Islet precursor cell (in vitro differentiated cells): ENCODE measurements around the gene NEK9.
"Not testable (repeated sequence)": the region's sequence is repeated elsewhere in the genome, so short reads cannot be mapped to it uniquely, and the experiment has no call there.

Source experiments
- DNase-seq: peaks from one replicate; pipeline ENCODE4 v3.0.0-alpha.2; 2018

The NEK9 gene

GRCh38 chr14:75126679-75127473 lies at the start of gene NEK9:
Gene NEK9, minus strand, starts transcription at chr14:75127048. Its CDS starts 127 bp downstream, at chr14:75126921.
- DNase-seq: peak; percentile 86

GRCh38 chr14:75176142-75176820 lies 49.4 kb upstream of the NEK9 start, which contains the start of gene TMED10:
Gene TMED10, minus strand, starts transcription at chr14:75176612. Its CDS starts 33 bp downstream, at chr14:75176579.
- DNase-seq: peak; percentile 93

- no peak for DNase-seq
Observed at GRCh38 chr14:75175677-75176141, 48.9 kb upstream of the NEK9 start.

GRCh38 chr14:75174066-75174465 lies 47.2 kb upstream of the NEK9 start:
- no peak for DNase-seq

GRCh38 chr14:75170772-75171171 lies 43.9 kb upstream of the NEK9 start:
- DNase-seq: no peak

GRCh38 chr14:75168586-75169335 lies 41.9 kb upstream of the NEK9 start:
- no peak for DNase-seq

GRCh38 chr14:75167325-75167724 lies 40.5 kb upstream of the NEK9 start:
- DNase-seq: no peak

- DNase-seq: no peak
Observed at GRCh38 chr14:75165586-75166391, 38.9 kb upstream of the NEK9 start.

GRCh38 chr14:75164809-75165208 lies 38.0 kb upstream of the NEK9 start:
- DNase-seq: no peak

GRCh38 chr14:75163677-75164076 lies 36.8 kb upstream of the NEK9 start:
- DNase-seq: no peak

GRCh38 chr14:75162631-75163030 lies 35.8 kb upstream of the NEK9 start:
- no peak for DNase-seq

- no peak for DNase-seq
Observed at GRCh38 chr14:75158843-75159614, 32.2 kb upstream of the NEK9 start.

- peak; percentile 44 for DNase-seq
Observed at GRCh38 chr14:75156901-75157300, 30.1 kb upstream of the NEK9 start.

- DNase-seq: no peak
Observed at GRCh38 chr14:75156111-75156510, 29.3 kb upstream of the NEK9 start.

- no peak for DNase-seq
Observed at GRCh38 chr14:75155169-75155568, 28.3 kb upstream of the NEK9 start.

GRCh38 chr14:75153295-75153694 lies 26.4 kb upstream of the NEK9 start:
- DNase-seq: no peak

GRCh38 chr14:75151851-75152250 lies 25.0 kb upstream of the NEK9 start:
- no peak for DNase-seq

- DNase-seq: not testable (repeated sequence)
Observed at GRCh38 chr14:75150637-75151036, 23.8 kb upstream of the NEK9 start.

GRCh38 chr14:75150150-75150549 lies 23.3 kb upstream of the NEK9 start:
- DNase-seq: no peak

- DNase-seq: peak; percentile 97
Observed at GRCh38 chr14:75147423-75148071, 20.7 kb upstream of the NEK9 start.

GRCh38 chr14:75144944-75145343 lies 18.1 kb upstream of the NEK9 start:
- DNase-seq: no peak
